ENCODE results near the gene ARID1B.

GRCh38 chr6:157135691-157136090 lies 358.5 kb downstream of the ARID1B start:
- TF ChIP-seq CTCF (IDR thresholded peaks at IDR 0.05), result no peak
- no peak for TF ChIP-seq POLR2A (IDR thresholded peaks at IDR 0.05)
